Middle frontal gyrus (tissue), 1 donor: Measurements from ENCODE around the gene REPS1.

Experiments used
- DNase-seq: peaks from one replicate; pipeline ENCODE4 v3.0.0-alpha.2; 2015; ENCODE audit warnings: low spot score; ENCODE audit errors: extremely low spot score

The REPS1 gene

GRCh38 chr6:138857775-138858174 is 130.3 kb downstream of the REPS1 start:
- DNase-seq = no peak

GRCh38 chr6:138856654-138857053 is 131.4 kb downstream of the REPS1 start:
- no peak for DNase-seq
